H1 (cell line): ENCODE measurements around the gene CCDC106. TPM values are rescaled to one million over a fixed set of nuclear protein-coding genes. Genes with fewer than 3 reads are reported as not detected.

Source experiments
- CHD7 ChIP-seq: fragments of 300-600 bp; sonication (generic); IDR thresholded peaks from 2 replicates; pipeline ENCODE4 v1.7.1; 2012; ENCODE audit warnings: low read length, moderate library complexity, mild to moderate bottlenecking, inconsistent platforms; ENCODE audit not compliant: insufficient replicate concordance
- SUZ12 ChIP-seq: fragments of 200-600 bp; sonication (generic); IDR thresholded peaks from 2 replicates; pipeline ENCODE4 v1.6.1; 2012; ENCODE audit warnings: mild to moderate bottlenecking, inconsistent platforms, low read length, moderate library complexity, mixed read lengths
- polyA plus RNA-seq, 7 experiments: library from polyadenylated mRNA; depleted of rRNA in 3 of 7; stranded (reverse) in 5 of 7; unstranded in 2 of 7; fragments of >200 nt in 5 of 7; fragments of 200-250 nt in 2 of 7; gene quantifications; 1 replicate in 5 of 7; 2 replicates in 1 of 7; 4 replicates in 1 of 7; pipeline versions ENCODE4 v1.2.1 to v1.2.3, GENCODE V29; 2011 to 2013; ENCODE audit warnings: missing spikeins in 2 of 7, mixed read lengths in 2 of 7
- total RNA-seq: library from RNA; stranded (reverse); fragmentation: NEBNext Ultra II Directional; extraction: Animal tissue kit (Norgen Biotek cat#: 25700); gene quantifications from 2 replicates; pipeline ENCODE4 v1.2.1, GENCODE V29; 2021

Gene CCDC106
- total and polyA plus RNA-seq, 2 of the 8 experiments (the other 6 are each of a cell fraction or from before 2014, with no cell fraction given): 12.0 to 20.1 TPM

DNA sequence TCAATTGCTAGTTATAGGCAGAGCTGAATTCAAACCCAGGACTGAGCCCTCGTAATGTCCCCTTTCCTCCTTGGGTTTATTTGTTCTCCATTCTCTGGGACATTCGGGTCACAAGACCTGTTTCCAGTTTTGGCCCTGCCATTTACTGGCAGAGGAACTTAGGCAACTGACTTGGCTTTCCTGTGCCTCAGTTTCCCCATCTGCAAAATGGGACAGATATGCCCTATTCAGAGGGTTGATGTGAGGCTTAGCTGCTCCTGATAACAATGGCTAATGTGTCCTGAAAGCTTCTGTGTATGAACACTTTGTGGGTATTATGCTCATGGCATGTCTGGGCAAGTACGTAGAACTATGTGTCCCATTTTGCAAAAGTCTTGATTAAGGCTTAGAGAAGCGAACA, 46.9 kb upstream of the CCDC106 start (continued):
- TF ChIP-seq CHD7 (no peak), SUZ12 (no peak)
